A549 (cell line): ENCODE data around the gene TMC6. TPM values are rescaled to one million over a fixed set of nuclear protein-coding genes. Genes with fewer than 3 reads are reported as not detected.

Experiments used
- ATAC-seq, 2 experiments: fragments of 200-7000 bp in 1 of 2; fragments of >200 bp in 1 of 2; cut with Nextera tagmentation in 1 of 2; cut with Tn5 transposase in 1 of 2; 3 replicates each; pipeline versions ENCODE4 v1.8.0 to v1.9.1; 2018 to 2020; ENCODE audit warnings: mild to moderate bottlenecking in 1 of 2, moderate library complexity in 1 of 2
- CTCF ChIA-PET: fragments of 300-600 bp; sonication (Branson Sonifier 250); formaldehyde crosslinking; extraction: SDS; loops from one replicate; lab custom pipeline; 2021; ENCODE audit warnings: antibody characterized with exemption, inconsistent platforms; lab: Yijun Ruan, JAX
- POLR2A ChIA-PET: fragments of 350-600 bp; formaldehyde crosslinking; extraction: SDS; loops from one replicate; lab custom pipeline; 2021; ENCODE audit warnings: antibody characterized with exemption, inconsistent platforms; lab: Yijun Ruan, JAX
- DNase-seq, 2 experiments: peaks; one replicate each; pipeline versions ENCODE4 v3.0.0 to v3.0.0-alpha.2; 2011 to 2016; ENCODE audit warnings: low read depth in 1 of 2, low spot score in 1 of 2
- FAIRE-seq: peaks from 2 replicates; lab custom pipeline; 2011; peaks lifted over from hg19 to GRCh38; lab: Jason Lieb, UNC
- H3K27ac ChIP-seq, 2 experiments: fragments of >200 bp; sonication (Bioruptor Twin); formaldehyde crosslinking; 3 replicates each; pipeline ENCODE4 v1.5.1; 2016 to 2017
- H3K4me1 ChIP-seq: fragments of >200 bp; sonication (Bioruptor Twin); formaldehyde crosslinking; 3 replicates; pipeline ENCODE4 v1.6.1; 2016
- H3K4me2 ChIP-seq: fragments of >200 bp; sonication (Bioruptor Twin); formaldehyde crosslinking; 3 replicates; pipeline ENCODE4 v1.6.1; 2016
- H3K4me3 ChIP-seq: fragments of >200 bp; sonication (Bioruptor Twin); formaldehyde crosslinking; 3 replicates; pipeline ENCODE4 v1.5.1; 2016
- H3K9me3 ChIP-seq: fragments of >200 bp; sonication (Bioruptor Twin); formaldehyde crosslinking; 3 replicates; pipeline ENCODE4 v1.6.1; 2016
- BCL3 ChIP-seq: fragments of >200 bp; sonication (Bioruptor Twin); formaldehyde crosslinking; IDR thresholded peaks from 3 replicates; pipeline ENCODE4 v1.6.1; 2016
- CBX8 ChIP-seq: fragments of 200-600 bp; sonication (generic); IDR thresholded peaks from 2 replicates; pipeline ENCODE4 v1.6.1; 2016
- E2F6 ChIP-seq: IDR thresholded peaks from 2 replicates; pipeline ENCODE4 v1.6.1; 2012; ENCODE audit warnings: low read depth, borderline replicate concordance
- EHMT2 ChIP-seq: fragments of 200-600 bp; sonication (generic); IDR thresholded peaks from 2 replicates; pipeline ENCODE4 v1.6.1; 2016; ENCODE audit warnings: antibody characterized with exemption, low read depth, mild to moderate bottlenecking, moderate library complexity
- FOSL2 ChIP-seq, 2 experiments: fragments of 450-650 bp in 1 of 2; fragments of >200 bp in 1 of 2; sonication (Bioruptor Twin) in 1 of 2; formaldehyde crosslinking; IDR thresholded peaks; 2 replicates each; pipeline versions ENCODE4 v1.5.0 to v1.6.1; 2016 to 2020; ENCODE audit warnings: mild to moderate bottlenecking in 1 of 2, moderate library complexity in 1 of 2
- HDAC2 ChIP-seq: fragments of 200-600 bp; sonication (generic); IDR thresholded peaks from 2 replicates; pipeline ENCODE4 v1.6.1; 2016
- HES2 ChIP-seq: fragments of >200 bp; sonication (Bioruptor Twin); formaldehyde crosslinking; IDR thresholded peaks from 2 replicates; pipeline ENCODE4 v1.6.1; 2016
- HOXA7 ChIP-seq: fragments of 250-450 bp; sonication (Bioruptor Pico); IDR thresholded peaks from 2 replicates; pipeline ENCODE4 v1.5.0; 2020; ENCODE audit warnings: mild to moderate bottlenecking, moderate library complexity
- HOXB5 ChIP-seq: fragments of 250-450 bp; sonication (Bioruptor Pico); IDR thresholded peaks from 2 replicates; pipeline ENCODE4 v1.5.0; 2020; ENCODE audit warnings: mild to moderate bottlenecking, moderate library complexity
- MAFK ChIP-seq: fragments of 450-650 bp; IDR thresholded peaks from 2 replicates; pipeline ENCODE4 v1.6.1; 2014; ENCODE audit not compliant: partially characterized antibody
- MAZ ChIP-seq: fragments of 150-350 bp; IDR thresholded peaks from 2 replicates; pipeline ENCODE4 v1.6.1; 2014; ENCODE audit warnings: antibody characterized with exemption, low read depth, low read length, borderline replicate concordance
- MYC ChIP-seq: IDR thresholded peaks from 2 replicates; pipeline ENCODE4 v1.6.1; 2012; ENCODE audit warnings: mild to moderate bottlenecking, inconsistent platforms, low read length, improper control_type of control experiment, borderline replicate concordance
- RAD21 ChIP-seq, 2 experiments: fragments of >200 bp in 1 of 2; sonication (Bioruptor Twin) in 1 of 2; formaldehyde crosslinking in 1 of 2; IDR thresholded peaks in 1 of 2; conservative IDR thresholded peaks in 1 of 2; 2 replicates in 1 of 2; 3 replicates in 1 of 2; pipeline ENCODE4 v1.6.1; 2012 to 2018; ENCODE audit warnings: inconsistent platforms in 1 of 2
- RARB ChIP-seq: fragments of 250-450 bp; sonication (Bioruptor Pico); IDR thresholded peaks from 2 replicates; pipeline ENCODE4 v1.8.0; 2021; ENCODE audit warnings: mild to moderate bottlenecking, moderate library complexity
- RFX5 ChIP-seq: fragments of 450-650 bp; IDR thresholded peaks from 2 replicates; pipeline ENCODE4 v1.7.1; 2014; ENCODE audit warnings: antibody characterized with exemption, mild to moderate bottlenecking, moderate library complexity
- RNF2 ChIP-seq: fragments of 200-600 bp; sonication (generic); IDR thresholded peaks from 2 replicates; pipeline ENCODE4 v1.6.1; 2016; ENCODE audit warnings: low read depth, mild to moderate bottlenecking, antibody characterized with exemption, moderate library complexity, borderline replicate concordance
- SREBF2 ChIP-seq: fragments of 450-650 bp; IDR thresholded peaks from 2 replicates; pipeline ENCODE4 v1.6.1; 2014; ENCODE audit warnings: mild to moderate bottlenecking, moderate library complexity
- ZC3H11A ChIP-seq: fragments of 450-650 bp; IDR thresholded peaks from 2 replicates; pipeline ENCODE4 v1.6.1; 2014; ENCODE audit warnings: antibody characterized with exemption, mild to moderate bottlenecking
- ZNF302 ChIP-seq: fragments of 250-450 bp; sonication (Bioruptor Pico); IDR thresholded peaks from 2 replicates; pipeline ENCODE4 v1.9.0; 2021; ENCODE audit warnings: inconsistent platforms, mild to moderate bottlenecking, moderate library complexity
- ZSCAN20 ChIP-seq: fragments of 250-450 bp; sonication (Bioruptor Pico); IDR thresholded peaks from 2 replicates; pipeline ENCODE4 v1.8.0; 2022; ENCODE audit warnings: mild to moderate bottlenecking, moderate library complexity
- WGBS: methylation state at CpG from one replicate; pipeline ENCODE4 v1.1.6; 2017; ENCODE audit errors: missing lambda C conversion rate; 5-methylcytosine and 5-hydroxymethylcytosine counted together
- polyA plus RNA-seq, 4 experiments: library from polyadenylated mRNA; depleted of rRNA in 3 of 4; stranded (reverse); fragments of >200 nt; fragmentation: RNase III in 1 of 4; extraction: RNeasy Plus Mini Kit Qiagen cat#74134 plus additional on column Dnase treatment in 1 of 4; gene quantifications; 2 replicates in 3 of 4; 3 replicates in 1 of 4; pipeline ENCODE4 v1.2.3, GENCODE V29; 2011 to 2017

Gene TMC6
- polyA plus RNA-seq, 2 of the 4 experiments (the other 2 are of a cell fraction) = 4.7 to 9.4 TPM

GRCh38 chr17:78132767-78133178 lies 4.2 kb upstream of the TMC6 start:
- no peak overlapping the region for H3K4me3 ChIP-seq
- H3K4me1 ChIP-seq = peaks cover 7% of the 10 kb centered on the region
- 88% methylated on average over 9 of the region's 9 CpGs for WGBS

GRCh38 chr17:78132084-78132676 lies 3.6 kb upstream of the TMC6 start:
- Histone ChIP-seq H3K9me3 (no peaks in the 10 kb centered on the region), H3K4me2 (no peak overlapping the region), H3K4me3 (no peak overlapping the region), H3K27ac (no peak overlapping the region), H3K4me1 (peaks cover 11% of the 10 kb centered on the region)
- POLR2A ChIA-PET = no interaction called here
- DNase-seq (no peak), FAIRE-seq (no peak), ATAC-seq (no peak)
- CTCF ChIA-PET = interaction anchor here (1.1 to 14.8 kb wide), 3 partner anchors 8 to 44 kb away, joined by 3 to 185 read pairs (median 164); partner anchors contain the start of genes TMC6 and TMC8
- WGBS = 78% methylated on average over 30 of the region's 38 CpGs
- TF ChIP-seq RARB (no peak), MAZ (no peak), HOXA7 (CRISPR knock-in tag) (no peak), MYC (no peak), BCL3 (no peak), MAFK (no peak), HDAC2 (no peak), HES2 (no peak), CBX8 (no peak), RNF2 (no peak), EHMT2 (no peak), ZSCAN20 (CRISPR knock-in tag) (no peak), RFX5 (no peak)

More at GRCh38 chr17:78132767-78133178, 4.2 kb upstream of the TMC6 start:
- TF ChIP-seq SREBF2 (no peak), E2F6 (no peak), ZC3H11A (no peak), ZNF302 (CRISPR knock-in tag) (no peak), FOSL2 (IDR thresholded peaks at IDR 0.05) (no peak), FOSL2 (CRISPR knock-in tag; IDR thresholded peaks at IDR 0.05) (no peak), EHMT2 (no peak), RAD21 (conservative IDR thresholded peaks at IDR 0.05 in 1 of 2, IDR thresholded peaks at IDR 0.05 in 1 of 2) (no peak), HOXB5 (no peak)
- CTCF ChIA-PET = interaction anchor here (1.5 to 24.0 kb wide), 5 partner anchors 9 to 42 kb away, joined by 3 to 295 read pairs (median 164); partner anchors contain the start of genes SYNGR2, TMC6 and TMC8
- POLR2A ChIA-PET = no interaction called here
- no peak overlapping the region for H3K27ac ChIP-seq
- H3K4me2 ChIP-seq = no peak overlapping the region
- DNase-seq (no peak), ATAC-seq (no peak), FAIRE-seq (no peak)
- no peaks in the 10 kb centered on the region for H3K9me3 ChIP-seq
